ENCODE measurements around the gene ALDH16A1. TPM values are rescaled to one million over a fixed set of nuclear protein-coding genes. Genes with fewer than 3 reads are reported as not detected.

The ALDH16A1 gene
- total RNA-seq, 3 donors from 2014 or later: 31.2 to 36.4 (median 36.3) TPM

GRCh38 chr19:49434907-49435583, 18.0 kb upstream of the ALDH16A1 start:
- intact Hi-C loops (cut with DNase I, micrococcal nuclease): loop anchor here in 1 of 2 donors (5.0 kb wide), 1 partner anchor 38 kb away; no protein-coding TSS in a partner anchor
- no peak overlapping the region for H3K4me3 ChIP-seq
- peak in 1 of 3 donors; percentile 22 for DNase-seq
- TF ChIP-seq, protein P1, sequence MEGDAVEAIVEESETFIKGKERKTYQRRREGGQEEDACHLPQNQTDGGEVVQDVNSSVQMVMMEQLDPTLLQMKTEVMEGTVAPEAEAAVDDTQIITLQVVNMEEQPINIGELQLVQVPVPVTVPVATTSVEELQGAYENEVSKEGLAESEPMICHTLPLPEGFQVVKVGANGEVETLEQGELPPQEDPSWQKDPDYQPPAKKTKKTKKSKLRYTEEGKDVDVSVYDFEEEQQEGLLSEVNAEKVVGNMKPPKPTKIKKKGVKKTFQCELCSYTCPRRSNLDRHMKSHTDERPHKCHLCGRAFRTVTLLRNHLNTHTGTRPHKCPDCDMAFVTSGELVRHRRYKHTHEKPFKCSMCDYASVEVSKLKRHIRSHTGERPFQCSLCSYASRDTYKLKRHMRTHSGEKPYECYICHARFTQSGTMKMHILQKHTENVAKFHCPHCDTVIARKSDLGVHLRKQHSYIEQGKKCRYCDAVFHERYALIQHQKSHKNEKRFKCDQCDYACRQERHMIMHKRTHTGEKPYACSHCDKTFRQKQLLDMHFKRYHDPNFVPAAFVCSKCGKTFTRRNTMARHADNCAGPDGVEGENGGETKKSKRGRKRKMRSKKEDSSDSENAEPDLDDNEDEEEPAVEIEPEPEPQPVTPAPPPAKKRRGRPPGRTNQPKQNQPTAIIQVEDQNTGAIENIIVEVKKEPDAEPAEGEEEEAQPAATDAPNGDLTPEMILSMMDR (IDR thresholded peaks at IDR 0.05): no peak
- H3K4me1 ChIP-seq (ENCODE audit: low read depth): no peaks in the 10 kb centered on the region
- H3K9me3 ChIP-seq: no peaks in the 10 kb centered on the region
- no peaks in the 10 kb centered on the region for H3K36me3 ChIP-seq (ENCODE audit: low read depth)
- ATAC-seq: no peak

DNA sequence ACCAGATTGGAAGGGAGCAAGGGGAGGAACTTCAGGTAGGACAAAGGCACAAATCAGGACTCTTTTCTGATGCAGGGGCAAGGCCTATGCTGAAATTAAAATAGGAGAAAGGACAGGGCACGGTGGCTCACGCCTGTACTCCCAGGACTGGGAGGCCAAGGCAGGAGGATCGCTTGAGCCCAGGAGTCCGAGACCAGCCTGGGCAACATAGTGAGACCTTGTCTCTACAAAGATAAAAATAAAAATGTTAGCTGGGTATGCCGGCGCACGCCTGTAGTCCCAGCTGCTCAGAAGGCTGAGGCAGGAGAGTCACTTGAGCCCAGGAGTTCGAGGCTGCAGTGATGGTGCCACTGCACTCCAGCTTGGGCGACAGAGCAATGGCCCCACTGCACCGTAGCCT, 17.4 kb upstream of the ALDH16A1 start:
- ATAC-seq (no peak), DNase-seq (no peak)
- H3K9me3 ChIP-seq: no peaks in the 10 kb centered on the region
- H3K4me3 ChIP-seq: no peak overlapping the region
- no peaks in the 10 kb centered on the region for H3K36me3 ChIP-seq (ENCODE audit: low read depth)
- intact Hi-C loops (cut with DNase I, micrococcal nuclease): no loop called here
- TF ChIP-seq, protein P1 (IDR thresholded peaks at IDR 0.05): no peak
- no peaks in the 10 kb centered on the region for H3K4me1 ChIP-seq (ENCODE audit: low read depth)

- intact Hi-C loops (cut with DNase I, micrococcal nuclease): no loop called here
- H3K4me1 ChIP-seq (ENCODE audit: low read depth): no peaks in the 10 kb centered on the region
- ATAC-seq: peak; percentile 10
- H3K4me3 ChIP-seq: no peak overlapping the region
- no peaks in the 10 kb centered on the region for H3K9me3 ChIP-seq
- no peaks in the 10 kb centered on the region for H3K36me3 ChIP-seq (ENCODE audit: low read depth)
- TF ChIP-seq, protein P1 (IDR thresholded peaks at IDR 0.05): no peak
- DNase-seq: peak in 1 of 3 donors; percentile 37
These were observed 16.5 kb upstream of the ALDH16A1 start for GRCh38 chr19:49436381-49437017.

- ATAC-seq: no peak
- TF ChIP-seq, protein P1 (IDR thresholded peaks at IDR 0.05): no peak
- Histone ChIP-seq H3K36me3 (ENCODE audit: low read depth) (no peaks in the 10 kb centered on the region), H3K4me1 (ENCODE audit: low read depth) (no peaks in the 10 kb centered on the region), H3K4me3 (no peak overlapping the region), H3K9me3 (no peaks in the 10 kb centered on the region)
- intact Hi-C loops (cut with DNase I, micrococcal nuclease): no loop called here
- DNase-seq: no peak
These were observed 15.8 kb upstream of the ALDH16A1 start for GRCh38 chr19:49437231-49437630.

DNA sequence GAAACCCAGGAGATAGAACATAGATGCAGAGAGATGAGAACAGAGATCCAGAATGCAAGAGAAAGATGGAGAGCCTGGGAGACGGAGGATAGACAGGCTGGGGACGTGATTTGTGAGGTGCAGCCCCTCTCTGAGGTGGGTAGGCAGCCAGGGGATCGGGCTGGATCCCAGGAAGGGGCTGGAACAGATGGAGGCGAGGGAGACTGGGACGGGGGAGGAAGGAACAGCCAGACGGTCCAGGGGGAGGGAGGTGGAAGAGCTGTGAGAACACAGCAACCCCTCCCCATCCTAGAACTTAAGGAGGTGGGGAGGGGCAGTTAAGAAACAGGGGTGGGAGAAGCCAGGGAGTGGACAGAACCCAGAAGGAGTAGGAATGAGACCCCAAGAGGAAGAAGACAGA, 14.8 kb upstream of the ALDH16A1 start:
- intact Hi-C loops (cut with DNase I, micrococcal nuclease): no loop called here
- H3K4me3 ChIP-seq: no peak overlapping the region
- TF ChIP-seq, protein P1 (IDR thresholded peaks at IDR 0.05): no peak
- no peaks in the 10 kb centered on the region for H3K9me3 ChIP-seq
- no peaks in the 10 kb centered on the region for H3K4me1 ChIP-seq (ENCODE audit: low read depth)
- DNase-seq (no peak), ATAC-seq (no peak)
- H3K36me3 ChIP-seq (ENCODE audit: low read depth): no peaks in the 10 kb centered on the region

All from mucosa of descending colon (tissue), 3 donors.